HL-60 (cell line): ENCODE results near the gene ASB16.

Source experiments
- CTCF ChIP-seq: IDR thresholded peaks from one replicate; pipeline ENCODE4 v1.5.1; 2011; ENCODE audit warnings: low read length, control low read depth, inconsistent platforms; ENCODE audit not compliant: insufficient read depth
- POLR2AphosphoS5 ChIP-seq: IDR thresholded peaks from 2 replicates; pipeline ENCODE4 v1.6.1; 2012; ENCODE audit warnings: low read depth
- REST ChIP-seq: IDR thresholded peaks from 2 replicates; pipeline ENCODE4 v1.6.1; 2012; ENCODE audit warnings: low read depth; ENCODE audit not compliant: insufficient replicate concordance
- SPI1 ChIP-seq: IDR thresholded peaks from 2 replicates; pipeline ENCODE4 v1.6.1; 2012; ENCODE audit warnings: low read depth, mild to moderate bottlenecking, borderline replicate concordance

GRCh38 chr17:44217738-44218343 lies 47.3 kb downstream of the ASB16 start:
- TF ChIP-seq CTCF (no peak), REST (no peak), SPI1 (no peak), POLR2AphosphoS5 (no peak)
